K562 (cell line): Measurements from ENCODE around the gene LOXHD1. TPM values are rescaled to one million over a fixed set of nuclear protein-coding genes. Genes with fewer than 3 reads are reported as not detected.

Source experiments
- CCNT2 ChIP-seq: IDR thresholded peaks from 2 replicates; pipeline ENCODE4 v1.6.1; 2011; ENCODE audit warnings: borderline replicate concordance, low read depth, mild to moderate bottlenecking, moderate library complexity, mixed read lengths, low read length; ENCODE audit not compliant: insufficient read length; ENCODE audit errors: extremely low read depth
- CREB1 ChIP-seq, 2 experiments: sonication (generic) in 1 of 2; formaldehyde crosslinking in 1 of 2; IDR thresholded peaks; 2 replicates each; pipeline versions ENCODE4 v1.6.1 to v1.8.0; 2012 to 2022; ENCODE audit warnings: inconsistent platforms in 1 of 2, mild to moderate bottlenecking in 1 of 2, missing genetic modification reagents in 1 of 2, moderate library complexity in 1 of 2
- EP400 ChIP-seq: fragments of 450-650 bp; IDR thresholded peaks from 2 replicates; pipeline ENCODE4 v1.6.1; 2017; ENCODE audit warnings: antibody characterized with exemption, mild to moderate bottlenecking, moderate library complexity
- HINFP ChIP-seq: fragments of 450-650 bp; conservative IDR thresholded peaks from 2 replicates; pipeline ENCODE4 v1.6.1; 2016; ENCODE audit warnings: missing genetic modification characterization, low read depth, mild to moderate bottlenecking, control low read depth, missing compliant biosample characterization
- SIN3A ChIP-seq, 2 experiments: fragments of 150-350 bp in 1 of 2; IDR thresholded peaks; 2 replicates each; pipeline ENCODE4 v1.6.1; 2011 to 2016; ENCODE audit warnings: borderline replicate concordance in 2 of 2, low read depth in 2 of 2, low read length in 2 of 2, mild to moderate bottlenecking in 2 of 2, moderate library complexity in 2 of 2; ENCODE audit not compliant: control insufficient read depth in 1 of 2
- ZBTB5 ChIP-seq: fragments of 450-650 bp; IDR thresholded peaks from 2 replicates; pipeline ENCODE4 v1.6.1; 2017; ENCODE audit warnings: antibody characterized with exemption
- ZNF197 ChIP-seq: fragments of 200-800 bp; sonication (Bioruptor generic); IDR thresholded peaks from 2 replicates; pipeline ENCODE4 v1.6.1; 2016; ENCODE audit warnings: low read depth, missing genetic modification characterization, missing compliant biosample characterization
- ZNF395 ChIP-seq: fragments of 200-800 bp; sonication (Bioruptor generic); IDR thresholded peaks from 2 replicates; pipeline ENCODE4 v1.6.1; 2017; ENCODE audit warnings: missing genetic modification characterization, missing compliant biosample characterization
- ZNF655 ChIP-seq: fragments of 250-450 bp; sonication (Bioruptor Pico); IDR thresholded peaks from 2 replicates; pipeline ENCODE4 v1.5.0; 2021
- polyA plus RNA-seq, 8 experiments: library from polyadenylated mRNA; depleted of rRNA in 4 of 8; stranded (reverse) in 5 of 8; unstranded in 3 of 8; fragments of >200 nt; fragmentation: Nextera tagmentation in 2 of 8; fragmentation: Illumina TruSeq in 1 of 8; extraction: Ambion mirVana in 2 of 8; extraction: Trizol in 1 of 8; gene quantifications; 2 replicates each; pipeline versions ENCODE4 v1.2.1 to v1.2.3, GENCODE V29; 2011 to 2014; ENCODE audit warnings: inconsistent platforms in 1 of 8, missing spikeins in 1 of 8
- total RNA-seq, 7 experiments: library from RNA; depleted of rRNA in 6 of 7; stranded (reverse); fragments of >200 nt in 6 of 7; fragmentation: Illumina TruSeq in 2 of 7; extraction: Trizol in 2 of 7; gene quantifications; 2 replicates each; pipeline versions ENCODE4 v1.2.1 to v1.2.3, GENCODE V29; 2011 to 2021; ENCODE audit warnings: low replicate concordance in 1 of 7

The LOXHD1 gene
- total and polyA plus RNA-seq, 9 of the 15 experiments (the other 6 are each of a cell fraction or from before 2014, with no cell fraction given), result not detected

- TF ChIP-seq ZBTB5 (no peak), CCNT2 (no peak), SIN3A (IDR thresholded peaks at IDR 0.05; ENCODE audit: borderline replicate concordance in 2 of 2, control insufficient read depth in 1 of 2, low read depth in 2 of 2, low read length in 2 of 2) (no peak), HINFP (tag) (no peak), ZNF395 (CRISPR knock-in tag) (no peak), ZNF655 (CRISPR knock-in tag) (no peak), CREB1 (IDR thresholded peaks at IDR 0.05) (no peak), CREB1 (CRISPR knock-in tag; IDR thresholded peaks at IDR 0.05) (no peak), ZNF197 (CRISPR knock-in tag) (no peak), EP400 (no peak)
Observed at GRCh38 chr18:46466234-46467160, 190.5 kb downstream of the LOXHD1 start (continued).
